Measurements from ENCODE around the gene NRROS.

GRCh38 chr3:196651819-196652218, 12.3 kb downstream of the NRROS start:
- TF ChIP-seq, protein P1, sequence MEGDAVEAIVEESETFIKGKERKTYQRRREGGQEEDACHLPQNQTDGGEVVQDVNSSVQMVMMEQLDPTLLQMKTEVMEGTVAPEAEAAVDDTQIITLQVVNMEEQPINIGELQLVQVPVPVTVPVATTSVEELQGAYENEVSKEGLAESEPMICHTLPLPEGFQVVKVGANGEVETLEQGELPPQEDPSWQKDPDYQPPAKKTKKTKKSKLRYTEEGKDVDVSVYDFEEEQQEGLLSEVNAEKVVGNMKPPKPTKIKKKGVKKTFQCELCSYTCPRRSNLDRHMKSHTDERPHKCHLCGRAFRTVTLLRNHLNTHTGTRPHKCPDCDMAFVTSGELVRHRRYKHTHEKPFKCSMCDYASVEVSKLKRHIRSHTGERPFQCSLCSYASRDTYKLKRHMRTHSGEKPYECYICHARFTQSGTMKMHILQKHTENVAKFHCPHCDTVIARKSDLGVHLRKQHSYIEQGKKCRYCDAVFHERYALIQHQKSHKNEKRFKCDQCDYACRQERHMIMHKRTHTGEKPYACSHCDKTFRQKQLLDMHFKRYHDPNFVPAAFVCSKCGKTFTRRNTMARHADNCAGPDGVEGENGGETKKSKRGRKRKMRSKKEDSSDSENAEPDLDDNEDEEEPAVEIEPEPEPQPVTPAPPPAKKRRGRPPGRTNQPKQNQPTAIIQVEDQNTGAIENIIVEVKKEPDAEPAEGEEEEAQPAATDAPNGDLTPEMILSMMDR (IDR thresholded peaks at IDR 0.05) = no peak
- TF ChIP-seq EP300 (IDR thresholded peaks at IDR 0.05) = no peak

Measured in tibial nerve (tissue), 4 donors.